Measurements from ENCODE around the gene OR56A3.
"Not testable (repeated sequence)": the region's sequence is repeated elsewhere in the genome, so short reads cannot be mapped to it uniquely, and the experiment has no call there.

OR56A3 gene

DNA sequence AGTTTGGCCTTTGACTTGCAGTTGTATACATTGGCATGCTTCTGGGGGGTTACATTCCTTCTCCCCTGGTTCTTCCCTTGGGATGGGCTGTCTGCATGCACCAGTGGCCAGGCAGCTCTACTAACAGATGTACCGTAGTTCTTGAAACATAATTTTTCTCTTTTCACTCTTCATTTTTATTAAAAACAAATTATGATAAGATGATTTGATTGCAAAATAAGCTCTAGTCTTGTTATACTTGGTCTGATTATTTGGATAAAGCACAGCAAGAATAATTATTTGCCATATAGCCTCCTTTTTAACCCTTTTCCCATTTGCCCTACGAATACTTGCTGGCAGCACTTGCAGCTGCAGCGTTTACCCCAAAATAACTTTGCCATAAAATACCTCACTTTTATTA lies 13.5 kb downstream of the OR56A3 start:
- TF ChIP-seq CTCF (IDR thresholded peaks at IDR 0.05; ENCODE audit: low read depth, low read length) = no peak
- no peak for DNase-seq (ENCODE audit: low read depth)
- no peak overlapping the region for H3K4me3 ChIP-seq (ENCODE audit: low read depth, low read length)

- not testable (repeated sequence) for H3K4me3 ChIP-seq (ENCODE audit: low read depth, low read length); DNase-seq (ENCODE audit: low read depth)
Measured at GRCh38 chr11:5960704-5961320, 18.8 kb downstream of the OR56A3 start.

- no peak overlapping the region for H3K4me3 ChIP-seq (ENCODE audit: low read depth, low read length)
- no peak for DNase-seq (ENCODE audit: low read depth)
- TF ChIP-seq MYC (IDR thresholded peaks at IDR 0.05; ENCODE audit: low read depth, low read length) (no peak), MAX (IDR thresholded peaks at IDR 0.05; ENCODE audit: low read depth, low read length) (no peak), CTCF (IDR thresholded peaks at IDR 0.05; ENCODE audit: low read depth, low read length) (no peak), POLR2A (IDR thresholded peaks at IDR 0.05; ENCODE audit: extremely low read depth, insufficient read length) (no peak)
Measured at GRCh38 chr11:5966958-5967357, 24.9 kb downstream of the OR56A3 start.

DNA sequence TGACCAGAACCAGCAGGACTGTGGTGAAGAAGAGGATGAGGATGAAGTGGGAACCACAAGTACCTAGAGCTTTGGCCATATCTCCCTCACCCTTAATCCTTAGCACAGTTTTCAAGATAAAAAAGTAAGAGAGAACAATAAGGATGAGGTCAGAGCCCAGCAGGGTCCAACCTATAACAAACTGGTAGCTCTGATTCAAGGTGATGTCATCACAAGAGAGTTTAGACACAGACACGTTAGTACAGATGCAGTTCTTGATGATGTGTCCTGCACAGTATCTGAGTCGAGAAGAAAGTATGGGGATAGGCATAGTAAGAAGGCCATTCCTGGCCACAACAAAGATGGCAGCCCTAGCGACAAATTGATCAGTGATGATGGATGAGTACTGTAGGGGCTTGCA lies 25.7 kb downstream of the OR56A3 start:
- DNase-seq (ENCODE audit: low read depth) = no peak
- no peak overlapping the region for H3K4me3 ChIP-seq (ENCODE audit: low read depth, low read length)
- TF ChIP-seq MYC (IDR thresholded peaks at IDR 0.05; ENCODE audit: low read depth, low read length) (no peak), MAX (IDR thresholded peaks at IDR 0.05; ENCODE audit: low read depth, low read length) (no peak), POLR2A (IDR thresholded peaks at IDR 0.05; ENCODE audit: extremely low read depth, insufficient read length) (no peak), CTCF (IDR thresholded peaks at IDR 0.05; ENCODE audit: low read depth, low read length) (no peak)

DNA sequence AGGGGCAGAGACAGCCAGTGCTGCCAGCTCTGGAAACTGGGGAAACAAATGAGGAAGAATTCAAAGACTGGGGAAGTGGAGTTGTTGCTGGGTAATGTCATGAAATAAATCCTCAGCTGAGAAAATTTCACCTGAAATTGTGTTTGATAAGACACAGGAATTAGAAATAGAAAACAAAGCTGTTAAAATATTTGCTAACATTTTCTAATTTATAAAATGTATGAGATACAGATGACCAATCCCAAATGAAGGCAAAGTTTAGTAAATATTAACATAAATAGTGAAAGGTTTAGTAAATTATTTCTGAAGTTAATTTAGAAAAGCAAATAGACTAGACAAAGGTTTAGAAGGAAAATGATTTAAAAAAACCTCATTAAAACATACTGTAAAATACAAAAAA lies 26.3 kb downstream of the OR56A3 start, which contains the start of gene OR56A5:
Gene OR56A5, minus strand, starts transcription at position 101 of the 400 bp plus-strand sequence. Its CDS starts 0 bp downstream, at position 101.
- no peak for TF ChIP-seq POLR2A (IDR thresholded peaks at IDR 0.05; ENCODE audit: extremely low read depth, insufficient read length)
- TF ChIP-seq MYC (IDR thresholded peaks at IDR 0.05; ENCODE audit: low read depth, low read length) = no peak
- no peak for TF ChIP-seq CTCF (IDR thresholded peaks at IDR 0.05; ENCODE audit: low read depth, low read length)
- no peak for TF ChIP-seq MAX (IDR thresholded peaks at IDR 0.05; ENCODE audit: low read depth, low read length)
- no peak for DNase-seq (ENCODE audit: low read depth)
- H3K4me3 ChIP-seq (ENCODE audit: low read depth, low read length) = no peak within 1 kb of the TSS

GRCh38 chr11:5973530-5973929 lies 31.5 kb downstream of the OR56A3 start:
- no peak for TF ChIP-seq MYC (IDR thresholded peaks at IDR 0.05; ENCODE audit: low read depth, low read length)
- TF ChIP-seq POLR2A (IDR thresholded peaks at IDR 0.05; ENCODE audit: extremely low read depth, insufficient read length) = no peak
- no peak for TF ChIP-seq MAX (IDR thresholded peaks at IDR 0.05; ENCODE audit: low read depth, low read length)
- no peak for TF ChIP-seq CTCF (IDR thresholded peaks at IDR 0.05; ENCODE audit: low read depth, low read length)
- no peak for DNase-seq (ENCODE audit: low read depth)
- no peak overlapping the region for H3K4me3 ChIP-seq (ENCODE audit: low read depth, low read length)
